ENCODE data around the gene ZNF845. TPM values are rescaled to one million over a fixed set of nuclear protein-coding genes. Genes with fewer than 3 reads are reported as not detected.
A peak's percentile ranks its signal among the peaks of the same experiment; 100 is the strongest.

ZNF845 gene
- total and polyA plus RNA-seq, 2 of the 4 experiments (the other 2 are of a cell fraction), result 1.2 to 9.5 TPM

DNA sequence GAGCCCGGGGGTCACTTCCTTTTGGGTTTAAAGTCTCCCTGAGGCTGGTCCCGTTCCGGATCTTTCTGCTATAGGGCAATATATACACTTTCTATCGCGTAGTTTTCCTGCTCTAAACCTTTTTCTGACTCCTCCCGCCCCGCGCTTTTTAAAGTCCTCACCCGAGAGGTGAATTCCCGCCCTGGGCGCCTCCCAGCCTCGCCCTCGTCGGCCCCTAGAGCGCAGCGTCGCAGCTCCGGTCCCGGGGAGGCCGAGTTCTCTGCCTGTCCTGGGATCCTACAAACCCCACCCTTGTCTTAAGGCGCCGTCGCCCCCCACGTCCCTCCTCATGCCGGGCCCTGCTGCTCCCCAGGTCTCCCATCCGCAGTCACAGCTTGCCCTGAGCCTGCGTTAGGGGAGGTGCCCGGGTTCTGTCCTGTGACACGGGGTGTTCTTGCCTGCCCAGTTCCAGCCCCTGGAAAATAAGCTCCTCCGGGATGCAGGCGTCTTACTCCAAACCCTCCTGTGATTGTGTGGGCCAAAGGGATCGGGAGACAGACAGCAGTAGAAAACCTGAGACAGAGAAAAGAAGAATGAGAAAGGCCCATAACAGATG lies 32.4 kb downstream of the ZNF845 start:
- H3K9me3 ChIP-seq (ENCODE audit: control insufficient read depth, insufficient read depth, low read length), result no peaks in the 10 kb centered on the region
- intact Hi-C loops (cut with micrococcal nuclease) (no loop called here), in situ Hi-C loops (cut with MboI; ENCODE audit: low sequenced_read_pairs) (no loop called here), dilution Hi-C loops (cut with HindIII; ENCODE audit: low sequenced_read_pairs, unreplicated experiment) (no loop called here)
- no peak overlapping the region for H2BK20ac ChIP-seq (ENCODE audit: low read depth, low read length)
- no peaks in the 10 kb centered on the region for H3K27me3 ChIP-seq (ENCODE audit: control insufficient read depth, insufficient read depth, low read length)
- H3K9me1 ChIP-seq (ENCODE audit: insufficient read depth, low read length), result no peaks in the 10 kb centered on the region
- peak overlapping the region; percentile 61 for H4K91ac ChIP-seq (ENCODE audit: insufficient read depth, low read depth, low read length)
- 0% methylated on average over 8 of the region's 32 CpGs; no CpG with 5 or more reads in 1 of the 2 experiments for WGBS, 2 experiments (ENCODE audit: extremely low coverage in 2 of 2, insufficient read length in 1 of 2)
- H2AK5ac ChIP-seq (ENCODE audit: low read depth, low read length), result no peak overlapping the region
- H3K4me1 ChIP-seq (ENCODE audit: control insufficient read depth, insufficient read depth, low read length), result no peaks in the 10 kb centered on the region
- H3K27ac ChIP-seq (ENCODE audit: insufficient read depth, low read length), result peak overlapping the region; percentile 24; the same call in 1 of the 2 replicates
- ATAC-seq (ENCODE audit: low read depth) (peak; percentile 53), DNase-seq (no peak)
- H4K8ac ChIP-seq (ENCODE audit: low read depth in 2 of 2, low read length in 2 of 2), result peak overlapping the region; percentile 40 to 94; a peak in 3 of 4 replicates
- H3K4me2 ChIP-seq (ENCODE audit: low read depth, low read length), result peak overlapping the region; percentile 95
- H2AFZ ChIP-seq (replicated peaks; ENCODE audit: low read length, poor library complexity), result peak overlapping the region; percentile 91
- no peaks in the 10 kb centered on the region for H4K20me1 ChIP-seq (ENCODE audit: insufficient read depth, low read length)
- H3K79me1 ChIP-seq (ENCODE audit: low read depth in 1 of 2, low read length in 2 of 2), result no peaks in the 10 kb centered on the region
- peak overlapping the region; percentile 47; the same call in 1 of the 2 replicates for H3K56ac ChIP-seq (ENCODE audit: extremely low read depth, insufficient read depth, low read length)
- TF ChIP-seq RFX5 (IDR thresholded peaks at IDR 0.05; ENCODE audit: low read depth, low read length), result no peak
- no peak for TF ChIP-seq CHD1 (IDR thresholded peaks at IDR 0.05; ENCODE audit: low read depth, low read length)
- TF ChIP-seq MXI1 (IDR thresholded peaks at IDR 0.05; ENCODE audit: borderline replicate concordance, low read depth, low read length), result no peak
- TF ChIP-seq POLR2A (IDR thresholded peaks at IDR 0.05; ENCODE audit: low read depth, low read length), result no peak
- no peak for TF ChIP-seq CEBPB (IDR thresholded peaks at IDR 0.05; ENCODE audit: low read depth, low read length)
- no peak for TF ChIP-seq BHLHE40 (IDR thresholded peaks at IDR 0.05; ENCODE audit: low read depth, low read length)
- TF ChIP-seq, protein P1, sequence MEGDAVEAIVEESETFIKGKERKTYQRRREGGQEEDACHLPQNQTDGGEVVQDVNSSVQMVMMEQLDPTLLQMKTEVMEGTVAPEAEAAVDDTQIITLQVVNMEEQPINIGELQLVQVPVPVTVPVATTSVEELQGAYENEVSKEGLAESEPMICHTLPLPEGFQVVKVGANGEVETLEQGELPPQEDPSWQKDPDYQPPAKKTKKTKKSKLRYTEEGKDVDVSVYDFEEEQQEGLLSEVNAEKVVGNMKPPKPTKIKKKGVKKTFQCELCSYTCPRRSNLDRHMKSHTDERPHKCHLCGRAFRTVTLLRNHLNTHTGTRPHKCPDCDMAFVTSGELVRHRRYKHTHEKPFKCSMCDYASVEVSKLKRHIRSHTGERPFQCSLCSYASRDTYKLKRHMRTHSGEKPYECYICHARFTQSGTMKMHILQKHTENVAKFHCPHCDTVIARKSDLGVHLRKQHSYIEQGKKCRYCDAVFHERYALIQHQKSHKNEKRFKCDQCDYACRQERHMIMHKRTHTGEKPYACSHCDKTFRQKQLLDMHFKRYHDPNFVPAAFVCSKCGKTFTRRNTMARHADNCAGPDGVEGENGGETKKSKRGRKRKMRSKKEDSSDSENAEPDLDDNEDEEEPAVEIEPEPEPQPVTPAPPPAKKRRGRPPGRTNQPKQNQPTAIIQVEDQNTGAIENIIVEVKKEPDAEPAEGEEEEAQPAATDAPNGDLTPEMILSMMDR (conservative IDR thresholded peaks at IDR 0.05; ENCODE audit: low read depth, low read length), result no peak
- no peak for TF ChIP-seq MAZ (IDR thresholded peaks at IDR 0.05; ENCODE audit: borderline replicate concordance, low read depth, low read length)
- TF ChIP-seq RCOR1 (IDR thresholded peaks at IDR 0.05; ENCODE audit: insufficient replicate concordance, low read length), result no peak
- TF ChIP-seq ELK1 (IDR thresholded peaks at IDR 0.05; ENCODE audit: borderline replicate concordance, low read depth, low read length), result no peak
- no peak for TF ChIP-seq MAFK (IDR thresholded peaks at IDR 0.05; ENCODE audit: low read depth, low read length)
- H2BK15ac ChIP-seq (ENCODE audit: low read depth, low read length), result no peak overlapping the region
- BruUV-seq (replicated peaks), result no TSS peak
- no peak overlapping the region for H3K18ac ChIP-seq (ENCODE audit: low read depth, low read length)
- no peak overlapping the region for H2BK5ac ChIP-seq (ENCODE audit: low read depth, low read length, poor library complexity, severe bottlenecking)
- H3K14ac ChIP-seq (replicated peaks; ENCODE audit: low read depth, low read length), result peak overlapping the region; percentile 36; the same call in 1 of the 2 replicates
- H2BK120ac ChIP-seq (ENCODE audit: low read depth, low read length), result no peak overlapping the region
- H4K5ac ChIP-seq (ENCODE audit: low read depth, low read length), result peak overlapping the region; percentile 78
- peak overlapping the region; percentile 58 for H2AK9ac ChIP-seq (replicated peaks; ENCODE audit: low read depth, low read length, poor library complexity)
- peak overlapping the region; percentile 38 for H3K23ac ChIP-seq (ENCODE audit: low read depth, low read length)
- peak overlapping the region; percentile 55 for H3K4me3 ChIP-seq (ENCODE audit: insufficient read depth, low read depth, low read length)
- ChIA-PET POLR2A (ENCODE audit: unreplicated experiment) (no interaction called here), CTCF (no interaction called here)
- H3K9ac ChIP-seq (ENCODE audit: low read depth, low read length), result peak overlapping the region; percentile 60
- no peaks in the 10 kb centered on the region for H3K36me3 ChIP-seq (ENCODE audit: control insufficient read depth, insufficient read depth, low read length)
- H3K4ac ChIP-seq (ENCODE audit: low read depth, low read length), result peak overlapping the region; percentile 39; the same call in 1 of the 2 replicates
